Measurements from ENCODE around the gene PDILT. TPM values are rescaled to one million over a fixed set of nuclear protein-coding genes. Genes with fewer than 3 reads are reported as not detected.

Gene PDILT
- total RNA-seq, 1 experiment from 2014 or later, result not detected

DNA sequence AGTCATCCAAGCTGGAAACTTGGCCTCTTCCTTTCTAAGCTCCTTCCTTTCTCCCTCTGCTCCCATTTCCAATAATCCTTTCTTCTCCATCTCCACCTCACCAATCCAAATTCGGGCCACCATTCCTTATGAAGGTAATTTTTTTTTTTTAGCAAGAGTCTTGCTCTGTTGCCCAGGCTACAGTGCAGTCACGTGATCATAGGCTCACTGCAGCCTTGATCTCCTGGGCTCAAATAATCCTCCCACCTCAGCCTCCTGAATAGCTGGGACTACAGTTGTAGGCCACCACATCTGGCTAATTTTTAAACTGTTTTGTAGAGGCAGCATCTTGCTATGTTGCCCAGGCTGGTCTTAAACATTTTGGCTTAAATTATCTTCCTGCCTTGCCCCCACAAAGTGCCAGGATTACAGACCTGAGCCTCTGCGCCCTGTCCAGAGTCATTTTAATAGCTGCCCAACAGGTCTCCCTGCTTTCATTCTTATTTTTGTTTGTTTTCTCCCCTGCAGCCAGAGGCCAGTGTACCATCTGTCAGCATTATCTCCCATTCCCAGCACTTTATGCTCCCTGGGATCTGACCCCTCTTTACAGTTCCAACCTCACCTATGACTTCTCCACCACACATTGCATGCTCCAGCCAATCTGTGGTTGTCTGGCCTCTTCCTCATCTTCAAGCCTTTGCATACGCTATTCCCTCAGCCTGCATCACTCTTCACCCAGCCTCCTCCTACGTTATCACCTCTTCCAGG, 75.0 kb downstream of the PDILT start:
- Histone ChIP-seq H3K36me3 (ENCODE audit: insufficient read depth, low read length, poor library complexity, severe bottlenecking) (no peaks in the 10 kb centered on the region), H3K4me1 (ENCODE audit: insufficient read depth, low read length, poor library complexity, severe bottlenecking) (no peaks in the 10 kb centered on the region), H3K27ac (ENCODE audit: low read depth, low read length, poor library complexity, severe bottlenecking) (no peak overlapping the region), H3K4me3 (ENCODE audit: low read depth, low read length, poor library complexity, severe bottlenecking) (no peak overlapping the region), H3K9me3 (ENCODE audit: low read depth, low read length, poor library complexity, severe bottlenecking) (no peaks in the 10 kb centered on the region), H3K27me3 (replicated peaks; ENCODE audit: insufficient read depth, low read depth, low read length, poor library complexity) (no peaks in the 10 kb centered on the region)
- ChIA-PET CTCF (interaction anchor here (0.6 kb wide), 1 partner anchor 422 kb away, joined by 3 read pairs; no protein-coding TSS in a partner anchor), POLR2A (ENCODE audit: low non-redundant PET) (no interaction called here)
- intact Hi-C loops (cut with micrococcal nuclease; ENCODE audit: unreplicated experiment), result no loop called here
- DNase-seq (ENCODE audit: low spot score), result no peak
- BruUV-seq (replicated peaks), result no TSS peak
- no peak for TF ChIP-seq EZH2 (IDR thresholded peaks at IDR 0.05; ENCODE audit: borderline replicate concordance, low read depth, low read length, poor library complexity, severe bottlenecking)
- TF ChIP-seq, protein P1, sequence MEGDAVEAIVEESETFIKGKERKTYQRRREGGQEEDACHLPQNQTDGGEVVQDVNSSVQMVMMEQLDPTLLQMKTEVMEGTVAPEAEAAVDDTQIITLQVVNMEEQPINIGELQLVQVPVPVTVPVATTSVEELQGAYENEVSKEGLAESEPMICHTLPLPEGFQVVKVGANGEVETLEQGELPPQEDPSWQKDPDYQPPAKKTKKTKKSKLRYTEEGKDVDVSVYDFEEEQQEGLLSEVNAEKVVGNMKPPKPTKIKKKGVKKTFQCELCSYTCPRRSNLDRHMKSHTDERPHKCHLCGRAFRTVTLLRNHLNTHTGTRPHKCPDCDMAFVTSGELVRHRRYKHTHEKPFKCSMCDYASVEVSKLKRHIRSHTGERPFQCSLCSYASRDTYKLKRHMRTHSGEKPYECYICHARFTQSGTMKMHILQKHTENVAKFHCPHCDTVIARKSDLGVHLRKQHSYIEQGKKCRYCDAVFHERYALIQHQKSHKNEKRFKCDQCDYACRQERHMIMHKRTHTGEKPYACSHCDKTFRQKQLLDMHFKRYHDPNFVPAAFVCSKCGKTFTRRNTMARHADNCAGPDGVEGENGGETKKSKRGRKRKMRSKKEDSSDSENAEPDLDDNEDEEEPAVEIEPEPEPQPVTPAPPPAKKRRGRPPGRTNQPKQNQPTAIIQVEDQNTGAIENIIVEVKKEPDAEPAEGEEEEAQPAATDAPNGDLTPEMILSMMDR (conservative IDR thresholded peaks at IDR 0.05; ENCODE audit: low read depth, low read length), result no peak

DNA sequence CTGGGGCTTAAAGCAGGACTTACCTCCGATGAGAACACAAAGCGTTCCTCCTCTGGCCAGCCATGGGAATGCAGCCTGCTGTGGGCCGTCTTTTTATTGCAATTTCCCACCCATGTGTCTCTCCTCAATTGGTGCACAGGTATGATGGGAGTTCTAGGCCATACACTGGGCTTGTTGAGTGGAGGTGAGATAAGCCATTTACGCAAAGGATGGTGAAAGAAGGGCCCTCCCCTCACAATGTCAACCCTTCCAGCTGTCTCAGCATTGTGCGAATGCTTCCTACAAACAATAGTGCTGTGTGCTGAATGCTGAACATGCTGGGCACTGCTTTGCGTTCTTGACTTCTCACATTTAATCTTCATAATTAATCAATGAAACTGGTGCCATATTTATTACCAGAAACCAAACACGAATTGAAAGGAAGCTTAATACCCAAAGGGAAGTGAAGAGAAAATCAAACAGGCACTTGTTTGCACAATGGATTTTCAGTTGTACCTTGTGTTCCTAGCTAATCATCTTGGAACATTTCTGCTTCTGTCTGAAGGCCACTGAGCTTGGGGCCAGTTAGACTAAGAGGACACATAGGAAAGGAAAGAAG, 77.0 kb downstream of the PDILT start, which contains the start of gene GP2:
Gene GP2 (minus strand): TSS at position 70 of the 598 bp plus-strand sequence. CDS start 1,082 bp downstream, outside the sequence.
- BruUV-seq (replicated peaks), result no TSS peak
- H3K4me1 ChIP-seq (ENCODE audit: insufficient read depth, low read length, poor library complexity, severe bottlenecking), result no peaks in the 10 kb centered on the region
- intact Hi-C loops (cut with micrococcal nuclease; ENCODE audit: unreplicated experiment), result no loop called here
- ChIA-PET POLR2A (ENCODE audit: low non-redundant PET) (no interaction called here), CTCF (no interaction called here)
- no peak for DNase-seq (ENCODE audit: low spot score)
- H3K27me3 ChIP-seq (replicated peaks; ENCODE audit: insufficient read depth, low read depth, low read length, poor library complexity), result no peaks in the 10 kb centered on the region
- H3K27ac ChIP-seq (ENCODE audit: low read depth, low read length, poor library complexity, severe bottlenecking), result no peak within 1 kb of the TSS
- no peak within 1 kb of the TSS for H3K4me3 ChIP-seq (ENCODE audit: low read depth, low read length, poor library complexity, severe bottlenecking)
- H3K36me3 ChIP-seq (ENCODE audit: insufficient read depth, low read length, poor library complexity, severe bottlenecking), result no peaks in the 10 kb centered on the region
- no peaks in the 10 kb centered on the region for H3K9me3 ChIP-seq (ENCODE audit: low read depth, low read length, poor library complexity, severe bottlenecking)
- no peak for TF ChIP-seq EZH2 (IDR thresholded peaks at IDR 0.05; ENCODE audit: borderline replicate concordance, low read depth, low read length, poor library complexity, severe bottlenecking)
- TF ChIP-seq, protein P1 (conservative IDR thresholded peaks at IDR 0.05; ENCODE audit: low read depth, low read length), result no peak

DNA sequence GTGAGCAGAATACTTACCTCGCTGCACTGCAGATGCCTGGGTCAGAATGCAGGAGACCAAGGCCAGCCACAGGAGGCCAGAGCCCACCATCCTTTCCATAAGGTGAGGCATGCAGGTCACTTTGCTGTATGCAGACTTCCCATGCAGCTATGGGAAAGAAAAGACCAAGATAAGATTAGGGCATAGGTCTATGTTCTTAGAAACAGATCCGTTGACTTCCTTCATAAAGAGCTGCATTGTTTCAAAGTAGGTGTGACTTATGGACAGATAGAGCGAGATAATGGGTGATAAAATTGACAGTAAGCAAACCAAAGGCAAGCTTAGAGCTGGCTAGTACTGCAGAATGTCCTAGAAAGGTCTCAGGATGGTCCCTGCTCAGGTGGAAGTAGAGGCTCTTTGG, 78.2 kb downstream of the PDILT start:
- no TSS peak for BruUV-seq (replicated peaks)
- Histone ChIP-seq H3K36me3 (ENCODE audit: insufficient read depth, low read length, poor library complexity, severe bottlenecking) (no peaks in the 10 kb centered on the region), H3K4me3 (ENCODE audit: low read depth, low read length, poor library complexity, severe bottlenecking) (no peak overlapping the region), H3K4me1 (ENCODE audit: insufficient read depth, low read length, poor library complexity, severe bottlenecking) (no peaks in the 10 kb centered on the region), H3K27ac (ENCODE audit: low read depth, low read length, poor library complexity, severe bottlenecking) (no peak overlapping the region), H3K27me3 (replicated peaks; ENCODE audit: insufficient read depth, low read depth, low read length, poor library complexity) (no peaks in the 10 kb centered on the region), H3K9me3 (ENCODE audit: low read depth, low read length, poor library complexity, severe bottlenecking) (no peaks in the 10 kb centered on the region)
- intact Hi-C loops (cut with micrococcal nuclease; ENCODE audit: unreplicated experiment), result no loop called here
- DNase-seq (ENCODE audit: low spot score), result no peak
- ChIA-PET POLR2A (ENCODE audit: low non-redundant PET) (no interaction called here), CTCF (no interaction called here)
- TF ChIP-seq, protein P1 (conservative IDR thresholded peaks at IDR 0.05; ENCODE audit: low read depth, low read length), result no peak
- TF ChIP-seq EZH2 (IDR thresholded peaks at IDR 0.05; ENCODE audit: borderline replicate concordance, low read depth, low read length, poor library complexity, severe bottlenecking), result no peak
